ENCODE results near the gene HACD1.
"Not testable (repeated sequence)": the region's sequence is repeated elsewhere in the genome, so short reads cannot be mapped to it uniquely, and the experiment has no call there.

Gene HACD1

GRCh38 chr10:17640331-17640816 is 23.2 kb upstream of the HACD1 start:
- DNase-seq: no peak

- DNase-seq: no peak
Measured at GRCh38 chr10:17637869-17638268, 20.7 kb upstream of the HACD1 start.

- DNase-seq: no peak
Measured at GRCh38 chr10:17633353-17633752, 16.2 kb upstream of the HACD1 start.

GRCh38 chr10:17632590-17632989 is 15.4 kb upstream of the HACD1 start:
- DNase-seq: not testable (repeated sequence)

- DNase-seq: no peak
Measured at GRCh38 chr10:17626656-17627055, 9.5 kb upstream of the HACD1 start.

- no peak for DNase-seq
Measured at GRCh38 chr10:17624996-17625395, 7.8 kb upstream of the HACD1 start.

- DNase-seq: no peak
Measured at GRCh38 chr10:17622061-17622460, 4.9 kb upstream of the HACD1 start.

GRCh38 chr10:17616403-17617030 is 657 bp downstream of the HACD1 start:
- no peak for DNase-seq

- no peak for DNase-seq
Measured at GRCh38 chr10:17609523-17610079, 7.6 kb downstream of the HACD1 start.

GRCh38 chr10:17607603-17608332 is 9.4 kb downstream of the HACD1 start:
- DNase-seq: peak; percentile 7

GRCh38 chr10:17607060-17607459 is 10.1 kb downstream of the HACD1 start:
- no peak for DNase-seq

GRCh38 chr10:17606547-17607040 is 10.6 kb downstream of the HACD1 start:
- DNase-seq: no peak

- DNase-seq: no peak
Measured at GRCh38 chr10:17605936-17606335, 11.2 kb downstream of the HACD1 start.

- no peak for DNase-seq
Measured at GRCh38 chr10:17599089-17599488, 18.1 kb downstream of the HACD1 start.

- no peak for DNase-seq
Measured at GRCh38 chr10:17597386-17597785, 19.8 kb downstream of the HACD1 start.

- no peak for DNase-seq
Measured at GRCh38 chr10:17590969-17591645, 26.1 kb downstream of the HACD1 start.

GRCh38 chr10:17589316-17589715 is 27.9 kb downstream of the HACD1 start:
- not testable (repeated sequence) for DNase-seq

- no peak for DNase-seq
Measured at GRCh38 chr10:17588420-17588819, 28.8 kb downstream of the HACD1 start.

- not testable (repeated sequence) for DNase-seq
Measured at GRCh38 chr10:17587321-17587720, 29.9 kb downstream of the HACD1 start.

GRCh38 chr10:17586821-17587234 is 30.3 kb downstream of the HACD1 start:
- no peak for DNase-seq

GRCh38 chr10:17585016-17585415 is 32.2 kb downstream of the HACD1 start:
- DNase-seq: no peak

GRCh38 chr10:17580885-17581284 is 36.3 kb downstream of the HACD1 start:
- no peak for DNase-seq

- no peak for DNase-seq
Measured at GRCh38 chr10:17578603-17579002, 38.6 kb downstream of the HACD1 start.

Data from DMS79 treated with DMSO at 0.1 percent for 48 hours (cell line).